ENCODE data around the gene GEMIN2. TPM values are rescaled to one million over a fixed set of nuclear protein-coding genes. Genes with fewer than 3 reads are reported as not detected.

Gene GEMIN2
- total RNA-seq, 1 donor from 2014 or later = 71.8 TPM

DNA sequence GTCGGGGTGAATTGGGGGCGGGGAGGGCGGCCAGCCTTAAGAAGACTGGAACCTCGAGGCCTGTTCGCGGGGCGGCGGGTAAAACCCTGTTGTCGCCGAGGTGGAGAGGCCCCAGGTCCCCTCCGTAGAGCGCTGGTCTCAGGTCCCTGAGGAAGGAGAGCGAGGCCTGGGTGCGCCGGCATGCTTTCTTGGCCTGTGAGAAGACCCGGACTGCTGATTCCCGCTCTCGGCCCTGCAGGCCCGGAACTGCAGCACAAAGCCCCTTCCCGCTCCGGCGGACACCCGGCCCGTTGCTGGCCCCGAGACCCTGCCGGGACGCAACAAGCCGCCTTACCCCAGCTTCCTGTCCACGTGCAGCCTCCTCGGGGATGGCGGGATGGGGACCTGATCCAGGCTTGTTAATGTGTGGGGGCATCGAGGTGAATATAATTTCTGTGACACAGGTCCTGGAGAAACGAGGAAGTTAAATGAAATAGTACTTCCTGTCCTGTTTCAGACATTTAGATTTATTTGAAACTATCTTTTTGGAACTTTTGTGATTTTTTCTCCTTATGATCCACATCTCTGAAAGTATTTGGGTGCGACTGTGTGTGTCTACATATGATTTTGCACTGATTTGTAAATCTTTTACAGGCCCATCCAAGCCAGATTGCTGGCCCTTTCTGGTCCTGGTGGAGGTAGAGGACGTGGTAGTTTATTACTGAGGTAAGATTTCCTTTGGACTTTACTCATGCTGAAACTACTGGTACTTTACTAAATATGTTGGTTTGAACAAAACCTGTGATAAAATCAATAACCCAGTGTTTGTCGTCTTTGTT is 61.5 kb downstream of the GEMIN2 start:
- H3K4me2 ChIP-seq = peak overlapping the region; percentile 100
- no peaks in the 10 kb centered on the region for H3K27me3 ChIP-seq
- Mint-ChIP-seq H3K27ac (peak overlapping the region; percentile 100), H3K4me1 (peaks cover 40% of the 10 kb centered on the region), H3K27me3 (ENCODE audit: insufficient read depth, low read depth) (peaks cover 6% of the 10 kb centered on the region), H3K9me3 (peaks cover 3% of the 10 kb centered on the region), H3K36me3 (peaks cover 29% of the 10 kb centered on the region), H3K4me3 (peak overlapping the region; percentile 100)
- H3K36me3 ChIP-seq = peaks cover 34% of the 10 kb centered on the region
- TF ChIP-seq, protein P1, sequence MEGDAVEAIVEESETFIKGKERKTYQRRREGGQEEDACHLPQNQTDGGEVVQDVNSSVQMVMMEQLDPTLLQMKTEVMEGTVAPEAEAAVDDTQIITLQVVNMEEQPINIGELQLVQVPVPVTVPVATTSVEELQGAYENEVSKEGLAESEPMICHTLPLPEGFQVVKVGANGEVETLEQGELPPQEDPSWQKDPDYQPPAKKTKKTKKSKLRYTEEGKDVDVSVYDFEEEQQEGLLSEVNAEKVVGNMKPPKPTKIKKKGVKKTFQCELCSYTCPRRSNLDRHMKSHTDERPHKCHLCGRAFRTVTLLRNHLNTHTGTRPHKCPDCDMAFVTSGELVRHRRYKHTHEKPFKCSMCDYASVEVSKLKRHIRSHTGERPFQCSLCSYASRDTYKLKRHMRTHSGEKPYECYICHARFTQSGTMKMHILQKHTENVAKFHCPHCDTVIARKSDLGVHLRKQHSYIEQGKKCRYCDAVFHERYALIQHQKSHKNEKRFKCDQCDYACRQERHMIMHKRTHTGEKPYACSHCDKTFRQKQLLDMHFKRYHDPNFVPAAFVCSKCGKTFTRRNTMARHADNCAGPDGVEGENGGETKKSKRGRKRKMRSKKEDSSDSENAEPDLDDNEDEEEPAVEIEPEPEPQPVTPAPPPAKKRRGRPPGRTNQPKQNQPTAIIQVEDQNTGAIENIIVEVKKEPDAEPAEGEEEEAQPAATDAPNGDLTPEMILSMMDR (IDR thresholded peaks at IDR 0.05) = no peak
- TF ChIP-seq EZH2phosphoT487 (IDR thresholded peaks at IDR 0.05) = no peak
- TF ChIP-seq EZH2 (IDR thresholded peaks at IDR 0.05) = no peak
- peak overlapping the region; percentile 65 for H2AFZ ChIP-seq (replicated peaks)
- peak overlapping the region; percentile 96 for H3K27ac ChIP-seq
- peaks cover 33% of the 10 kb centered on the region for H3K4me1 ChIP-seq
- peaks cover 40% of the 10 kb centered on the region for H4K20me1 ChIP-seq (ENCODE audit: low read depth)
- no peaks in the 10 kb centered on the region for H3K9me3 ChIP-seq (ENCODE audit: low read depth)
- peak overlapping the region; percentile 85 for H3K4me3 ChIP-seq
- H3K9ac ChIP-seq = peak overlapping the region; percentile 100
- H3K79me2 ChIP-seq (ENCODE audit: low read depth) = peaks cover 62% of the 10 kb centered on the region
- DNase-seq (ENCODE audit: low spot score) = peak; percentile 72
- peaks cover 67% of the 10 kb centered on the region for H3F3A ChIP-seq (ENCODE audit: low read depth)

DNA sequence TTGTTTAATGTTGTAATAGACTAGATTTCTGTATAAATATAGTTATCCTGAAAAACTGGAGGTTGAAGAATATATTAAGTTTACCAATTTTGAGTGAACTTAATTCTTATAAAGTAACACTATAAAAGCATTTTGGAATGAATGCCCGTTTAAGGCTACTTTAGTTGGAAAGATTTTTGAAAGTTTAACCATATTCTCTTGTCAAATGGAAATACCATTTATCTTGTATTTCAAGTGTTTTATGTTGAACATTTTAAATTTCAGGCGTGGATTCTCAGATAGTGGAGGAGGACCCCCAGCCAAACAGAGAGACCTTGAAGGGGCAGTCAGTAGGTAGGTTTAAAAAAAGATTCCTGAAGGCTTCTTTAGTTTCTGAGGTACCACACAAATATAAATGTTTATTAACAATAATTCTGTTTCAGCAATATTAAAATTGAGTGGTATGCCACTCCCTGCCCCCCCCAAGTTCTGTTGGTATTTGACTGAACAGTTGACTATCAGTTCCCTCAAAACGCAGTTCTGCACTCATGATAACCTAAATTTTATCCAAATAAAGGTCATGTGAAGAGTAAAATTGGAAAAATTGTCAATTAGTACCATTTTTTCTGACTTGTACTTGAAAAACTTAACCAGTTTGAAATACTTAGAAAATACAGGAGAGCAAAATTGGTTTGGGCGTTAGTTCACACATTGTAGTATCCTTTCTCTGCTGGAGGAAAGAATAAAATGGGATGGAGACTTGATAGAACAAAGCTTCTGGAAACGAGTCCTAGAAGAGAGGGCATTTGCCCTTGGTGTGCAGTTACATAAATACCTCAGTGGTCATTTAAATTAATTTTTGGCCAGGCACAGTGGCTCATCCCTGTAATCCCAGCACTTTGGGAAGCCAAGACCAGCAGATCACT is 62.4 kb downstream of the GEMIN2 start:
- Histone ChIP-seq H3K27me3 (no peaks in the 10 kb centered on the region), H2AFZ (replicated peaks) (no peak overlapping the region), H3K4me3 (peak overlapping the region; percentile 85), H3F3A (ENCODE audit: low read depth) (peaks cover 73% of the 10 kb centered on the region), H3K4me2 (peak overlapping the region; percentile 100), H3K79me2 (ENCODE audit: low read depth) (peaks cover 70% of the 10 kb centered on the region), H4K20me1 (ENCODE audit: low read depth) (peaks cover 44% of the 10 kb centered on the region), H3K9me3 (ENCODE audit: low read depth) (no peaks in the 10 kb centered on the region), H3K4me1 (peaks cover 25% of the 10 kb centered on the region), H3K36me3 (peaks cover 43% of the 10 kb centered on the region), H3K9ac (peak overlapping the region; percentile 100), H3K27ac (no peak overlapping the region)
- Mint-ChIP-seq H3K9me3 (peaks cover 3% of the 10 kb centered on the region), H3K27ac (peak overlapping the region; percentile 100), H3K4me1 (peaks cover 33% of the 10 kb centered on the region), H3K4me3 (peak overlapping the region; percentile 100), H3K27me3 (ENCODE audit: insufficient read depth, low read depth) (peaks cover 6% of the 10 kb centered on the region), H3K36me3 (peaks cover 29% of the 10 kb centered on the region)
- no peak for DNase-seq (ENCODE audit: low spot score)
- TF ChIP-seq EZH2 (IDR thresholded peaks at IDR 0.05) = no peak
- TF ChIP-seq EZH2phosphoT487 (IDR thresholded peaks at IDR 0.05) = no peak
- TF ChIP-seq, protein P1 (IDR thresholded peaks at IDR 0.05) = no peak

DNA sequence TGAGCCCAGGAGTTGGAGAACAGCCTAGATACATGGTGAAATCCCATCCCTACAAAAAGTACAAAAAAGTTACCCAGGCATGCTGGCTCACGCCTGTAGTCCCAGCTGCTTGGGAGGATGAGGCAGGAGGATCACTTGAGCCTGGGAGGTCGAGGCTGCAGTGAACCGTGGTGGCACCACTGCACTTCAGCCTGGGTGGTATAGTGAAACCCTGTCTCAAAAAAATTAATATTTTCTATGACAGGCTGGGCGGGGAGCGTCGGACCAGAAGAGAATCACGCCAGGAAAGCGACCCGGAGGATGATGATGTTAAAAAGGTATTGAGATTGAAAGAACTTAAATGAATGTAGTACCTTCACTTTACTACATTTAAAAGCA is 63.0 kb downstream of the GEMIN2 start:
- peaks cover 79% of the 10 kb centered on the region for H3F3A ChIP-seq (ENCODE audit: low read depth)
- Mint-ChIP-seq H3K36me3 (peaks cover 29% of the 10 kb centered on the region), H3K4me3 (peak overlapping the region; percentile 74), H3K4me1 (peaks cover 29% of the 10 kb centered on the region), H3K27me3 (ENCODE audit: insufficient read depth, low read depth) (peaks cover 6% of the 10 kb centered on the region), H3K27ac (no peak overlapping the region), H3K9me3 (peaks cover 3% of the 10 kb centered on the region)
- H3K4me2 ChIP-seq = peak overlapping the region; percentile 100
- no peaks in the 10 kb centered on the region for H3K9me3 ChIP-seq (ENCODE audit: low read depth)
- TF ChIP-seq, protein P1 (IDR thresholded peaks at IDR 0.05) = no peak
- TF ChIP-seq EZH2phosphoT487 (IDR thresholded peaks at IDR 0.05) = no peak
- TF ChIP-seq EZH2 (IDR thresholded peaks at IDR 0.05) = no peak
- H3K27me3 ChIP-seq = no peaks in the 10 kb centered on the region
- peaks cover 25% of the 10 kb centered on the region for H3K4me1 ChIP-seq
- peak overlapping the region; percentile 85 for H3K4me3 ChIP-seq
- H4K20me1 ChIP-seq (ENCODE audit: low read depth) = peaks cover 49% of the 10 kb centered on the region
- no peak overlapping the region for H3K9ac ChIP-seq
- H2AFZ ChIP-seq (replicated peaks) = no peak overlapping the region
- DNase-seq (ENCODE audit: low spot score) = no peak
- H3K27ac ChIP-seq = no peak overlapping the region
- H3K79me2 ChIP-seq (ENCODE audit: low read depth) = peaks cover 76% of the 10 kb centered on the region
- H3K36me3 ChIP-seq = peaks cover 47% of the 10 kb centered on the region
